Esophagus mucosa (tissue), 1 donor: ENCODE data around the gene TMEM198. TPM values are rescaled to one million over a fixed set of nuclear protein-coding genes. Genes with fewer than 3 reads are reported as not detected.
A peak's percentile ranks its signal among the peaks of the same experiment; 100 is the strongest.

ENCODE experiments used
- ATAC-seq: fragments of 200-7000 bp; cut with Tn5 transposase; one replicate; pipeline ENCODE4 v1.9.1; 2020
- total RNA-seq: library from RNA; stranded (reverse); gene quantifications from one replicate; pipeline ENCODE4 v1.2.4, GENCODE V29; 2023
- donor health status: DM: yes; HTN: yes; CAD: no.

The TMEM198 gene
- total RNA-seq, 1 donor from 2014 or later: 1.2 TPM

DNA sequence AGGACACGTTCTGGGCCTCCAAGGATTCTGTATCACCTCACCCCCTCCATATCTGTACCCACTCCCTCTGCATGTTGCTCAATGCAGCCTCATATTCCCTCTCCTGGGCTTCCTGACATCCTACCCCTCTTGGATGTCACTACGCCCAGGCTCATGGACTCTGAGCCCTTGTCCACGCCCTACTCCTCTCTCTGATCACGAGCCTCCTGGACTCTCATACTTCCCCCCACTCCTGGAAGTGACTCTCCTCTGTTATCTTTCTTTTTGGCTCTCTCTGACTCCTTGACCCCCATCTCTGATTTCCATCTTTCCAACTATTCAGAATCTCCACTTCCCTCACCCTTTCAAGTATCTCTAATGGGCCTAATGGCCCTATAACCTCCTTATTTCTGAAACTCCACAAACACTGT lies 2.1 kb downstream of the TMEM198 start:
- no peak for ATAC-seq

DNA sequence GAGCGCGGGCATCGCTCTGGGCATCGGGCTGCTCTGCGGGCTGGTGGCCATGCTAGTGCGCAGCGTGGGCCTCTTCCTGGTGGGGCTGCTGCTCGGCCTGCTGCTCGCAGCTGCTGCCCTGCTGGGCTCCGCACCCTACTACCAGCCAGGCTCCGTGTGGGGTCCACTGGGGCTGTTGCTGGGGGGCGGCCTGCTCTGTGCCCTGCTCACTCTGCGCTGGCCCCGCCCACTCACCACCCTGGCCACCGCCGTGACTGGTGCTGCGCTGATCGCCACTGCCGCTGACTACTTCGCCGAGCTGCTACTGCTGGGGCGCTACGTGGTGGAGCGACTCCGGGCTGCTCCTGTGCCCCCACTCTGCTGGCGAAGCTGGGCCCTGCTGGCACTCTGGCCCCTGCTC lies 3.8 kb downstream of the TMEM198 start:
- ATAC-seq: no peak

DNA sequence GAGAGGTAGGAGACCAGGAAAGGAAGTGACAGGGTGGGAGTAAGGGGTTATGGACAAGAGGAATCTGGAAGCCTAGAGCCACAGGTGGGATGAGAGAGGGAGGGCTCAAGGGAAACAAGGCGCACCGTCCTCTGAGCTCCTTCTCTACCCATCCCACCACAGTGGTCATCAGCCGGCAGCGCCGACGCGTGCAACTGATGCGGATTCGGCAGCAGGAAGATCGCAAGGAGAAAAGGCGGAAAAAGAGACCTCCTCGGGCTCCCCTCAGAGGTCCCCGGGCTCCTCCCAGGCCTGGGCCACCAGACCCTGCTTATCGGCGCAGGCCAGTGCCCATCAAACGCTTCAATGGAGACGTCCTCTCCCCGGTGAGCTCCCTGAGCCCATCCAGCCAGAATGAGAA lies 5.2 kb downstream of the TMEM198 start:
- no peak for ATAC-seq

DNA sequence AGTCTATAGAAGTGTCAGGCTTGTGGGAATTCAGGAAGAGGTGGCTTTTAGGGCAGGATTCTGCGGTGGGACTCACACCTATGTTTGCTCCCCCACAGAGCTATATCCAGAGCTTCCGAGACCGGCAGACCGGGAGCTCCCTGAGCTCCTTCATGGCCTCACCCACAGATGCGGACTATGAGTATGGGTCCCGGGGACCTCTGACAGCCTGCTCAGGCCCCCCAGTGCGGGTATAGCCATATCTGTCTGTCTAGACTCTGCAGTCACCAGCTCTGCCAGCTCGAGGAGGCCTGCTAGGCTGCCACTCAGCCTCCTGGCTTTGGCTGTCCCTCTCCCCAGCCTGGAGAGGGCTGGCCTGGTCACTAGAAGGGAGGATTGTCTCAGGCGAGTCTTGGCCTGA lies 5.8 kb downstream of the TMEM198 start:
- no peak for ATAC-seq

DNA sequence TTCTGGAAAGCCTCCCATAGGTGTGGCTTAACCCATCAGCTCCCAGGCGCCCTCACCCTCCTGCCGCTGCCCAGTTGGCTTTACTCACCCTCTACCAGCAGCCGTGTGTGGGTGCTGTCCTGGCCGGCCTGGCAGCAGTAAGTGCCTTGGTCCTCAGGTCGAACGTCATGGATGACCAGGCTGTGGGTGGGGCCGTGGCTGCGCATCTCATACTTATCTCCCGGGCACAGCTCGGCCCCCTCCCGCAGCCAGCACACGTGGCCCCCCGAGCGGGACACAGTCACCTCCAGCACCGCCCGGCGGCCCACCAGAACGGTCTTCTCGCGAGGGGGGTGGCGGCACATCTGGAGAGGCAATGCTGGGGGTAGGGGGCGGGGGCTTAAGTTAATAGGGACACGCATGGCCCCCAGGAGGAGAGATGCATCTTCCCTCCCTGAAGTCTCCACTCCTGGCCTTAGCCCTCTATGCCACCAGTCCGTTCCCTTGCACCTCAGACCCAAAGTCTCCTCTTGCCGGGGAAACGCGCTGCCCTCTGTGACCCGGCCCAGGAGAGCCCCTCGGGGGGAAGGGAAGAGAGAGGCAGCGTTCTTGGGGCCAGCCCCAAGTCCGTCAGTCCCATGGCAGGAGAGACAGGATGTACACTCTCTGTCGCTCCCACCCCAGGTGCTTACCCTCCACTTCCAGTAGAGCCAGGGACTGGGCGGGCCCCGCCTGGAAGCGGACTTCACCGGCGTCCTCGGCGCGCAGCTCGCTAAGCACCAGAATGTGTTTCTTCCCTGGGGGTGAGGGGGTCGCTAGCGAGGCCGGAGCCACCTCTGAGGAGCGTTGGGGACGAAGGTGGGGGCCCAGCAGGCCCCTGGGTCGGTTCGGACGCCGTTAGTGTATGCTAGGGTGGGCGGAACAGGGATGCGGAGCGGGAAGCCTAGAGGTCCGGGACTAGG lies 7.9 kb downstream of the TMEM198 start:
- ATAC-seq: peak; percentile 31

DNA sequence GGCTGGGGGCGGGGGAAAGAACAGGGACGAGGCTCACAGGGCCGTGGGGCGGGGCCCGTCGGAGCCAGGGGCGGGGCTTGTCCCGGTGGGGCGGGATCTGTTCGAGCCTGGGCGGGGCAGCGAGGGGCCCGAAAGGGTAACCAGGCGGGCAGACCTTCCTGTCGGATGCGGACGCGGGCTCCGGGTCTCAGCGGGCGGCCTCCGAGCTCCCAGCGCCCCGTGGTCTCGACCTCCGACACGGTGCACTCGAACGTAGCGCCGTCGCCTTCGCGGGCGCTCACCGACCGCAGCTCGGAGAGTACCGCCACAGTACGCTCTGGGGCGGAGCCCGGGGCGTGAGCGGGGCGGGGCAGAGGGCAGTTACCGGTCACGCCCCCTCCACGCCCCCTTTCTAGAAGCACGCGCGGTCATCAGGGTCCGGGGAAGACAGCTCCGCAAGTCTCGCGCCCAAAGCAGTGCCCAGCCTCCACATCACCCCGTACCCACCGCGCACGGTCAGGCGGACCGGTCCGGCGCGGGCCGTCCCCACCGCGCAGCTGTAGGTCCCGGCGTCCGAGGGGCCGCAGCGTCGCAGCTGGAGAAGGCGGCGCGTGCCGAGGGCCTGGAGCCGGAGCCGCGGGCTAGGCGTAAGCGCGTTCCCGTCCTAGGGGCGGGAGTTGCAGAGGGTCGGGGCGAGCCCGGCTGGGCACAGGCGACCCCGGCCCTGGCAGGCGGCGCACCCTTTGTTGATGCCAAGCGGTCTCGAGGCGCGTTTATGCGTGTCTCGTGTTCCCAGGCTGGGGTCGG lies 8.7 kb downstream of the TMEM198 start:
- peak; percentile 85 for ATAC-seq

DNA sequence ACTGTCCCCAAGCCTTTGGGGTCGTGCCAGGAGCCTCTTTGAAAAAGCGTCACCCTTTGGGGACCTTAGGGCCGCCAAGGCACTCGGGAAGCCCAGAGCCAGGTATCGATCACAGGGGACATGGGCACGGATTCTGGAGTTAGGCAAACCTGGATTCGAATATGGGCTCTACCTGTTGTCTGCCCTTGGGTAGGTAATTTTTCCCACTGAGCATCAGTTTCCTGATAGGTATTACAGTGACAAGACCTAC lies 9.3 kb downstream of the TMEM198 start:
- no peak for ATAC-seq

DNA sequence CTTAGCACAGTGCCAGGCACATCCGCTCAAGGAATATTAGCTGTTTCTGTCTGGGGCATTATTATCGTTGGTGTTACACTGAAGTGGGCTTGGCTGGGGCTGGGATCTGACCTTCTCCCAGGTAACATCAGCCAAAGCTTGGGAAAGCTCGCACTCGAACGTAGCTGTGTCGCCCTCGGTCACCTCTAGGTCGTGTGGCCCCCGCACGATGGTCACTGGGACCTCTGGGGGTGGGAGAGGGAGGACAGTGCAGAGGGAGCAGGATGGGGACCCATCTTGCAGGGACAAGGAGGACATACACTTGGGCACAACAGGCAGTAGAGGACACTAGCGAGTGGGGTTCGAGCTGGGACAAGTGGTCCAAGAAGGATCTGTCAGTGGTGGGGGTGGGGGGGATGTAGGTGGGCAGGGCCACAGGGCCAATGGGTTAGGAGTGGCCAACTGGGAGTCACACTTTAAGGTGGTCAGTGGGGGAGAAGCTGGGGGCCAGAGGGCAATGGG lies 9.7 kb downstream of the TMEM198 start:
- ATAC-seq: no peak

DNA sequence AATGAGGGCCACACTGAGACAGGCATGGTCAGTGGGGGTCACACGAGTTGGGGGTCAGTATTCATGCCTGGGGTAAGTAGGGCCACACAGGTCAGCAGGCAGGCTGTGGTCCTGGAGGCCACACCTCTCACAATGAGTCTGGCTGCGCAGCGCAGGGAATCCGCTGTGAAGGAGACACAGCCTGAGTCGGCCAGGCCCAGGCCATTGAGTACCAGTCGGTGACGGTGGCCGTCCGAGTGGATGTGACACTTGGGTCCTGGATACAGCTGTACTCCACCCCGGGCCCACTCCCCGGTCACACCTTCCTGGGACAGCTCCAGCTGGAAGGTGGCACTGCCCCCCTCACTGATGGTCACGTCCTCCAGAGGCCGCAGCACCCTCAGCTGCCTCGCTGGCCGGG lies 10.5 kb downstream of the TMEM198 start:
- ATAC-seq: no peak

DNA sequence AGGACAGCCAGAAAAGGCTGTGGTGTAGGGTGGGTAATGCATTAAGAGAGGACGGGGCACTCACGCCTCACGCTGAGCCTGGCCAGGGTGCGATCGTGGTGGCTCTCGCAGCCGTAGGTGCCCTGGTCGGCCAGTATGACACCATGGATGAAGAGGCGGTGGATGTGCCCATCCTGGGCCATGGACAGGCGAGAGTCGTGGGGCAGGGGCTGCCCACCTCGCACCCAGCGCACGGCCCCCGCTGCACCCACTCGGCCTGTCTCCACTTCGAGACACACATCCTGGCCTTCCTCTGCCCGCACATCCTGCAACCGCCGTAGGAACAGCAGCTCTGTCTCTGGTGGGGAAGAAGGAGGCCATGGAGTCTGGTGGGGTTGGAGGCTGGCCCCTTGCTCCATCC lies 12.1 kb downstream of the TMEM198 start:
- no peak for ATAC-seq

DNA sequence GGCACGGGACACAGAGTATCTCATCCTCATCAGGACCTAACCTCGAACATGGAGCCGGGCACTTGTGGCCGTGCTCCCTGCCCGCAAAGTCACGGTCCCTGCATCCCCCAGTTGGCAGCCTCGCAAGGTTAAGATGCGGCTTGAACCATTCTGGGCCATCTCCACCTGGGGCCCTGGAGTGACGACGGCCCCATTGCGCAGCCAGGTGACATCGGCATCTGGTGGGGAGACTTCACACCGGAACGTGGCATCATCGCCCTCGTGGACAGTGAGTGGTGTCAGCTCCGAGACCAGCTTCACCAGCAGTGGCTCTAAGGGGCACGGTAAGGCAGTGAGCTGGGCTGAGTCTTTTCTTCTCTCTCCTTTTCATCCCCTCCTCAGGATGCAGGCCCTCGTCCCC lies 12.6 kb downstream of the TMEM198 start:
- ATAC-seq: no peak

DNA sequence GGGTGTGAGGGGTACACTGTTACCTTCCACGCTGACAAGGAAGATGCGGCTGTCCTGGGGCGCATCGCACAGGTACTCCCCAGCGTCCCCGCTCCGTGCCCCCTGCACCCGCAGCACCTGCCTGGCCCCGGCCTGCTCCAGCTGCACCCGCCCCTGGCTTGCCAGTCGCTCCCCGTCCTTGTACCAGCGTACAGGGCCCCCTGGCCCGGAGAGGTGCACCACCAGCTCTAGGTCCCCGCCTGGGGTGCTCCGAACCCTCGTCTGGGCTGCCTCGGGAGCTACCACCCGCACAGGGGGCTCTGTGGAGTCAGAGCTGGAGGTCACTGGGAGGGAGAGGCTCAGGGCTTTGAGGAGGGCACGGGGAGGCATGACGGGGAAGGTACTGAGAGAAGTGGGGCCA lies 13.5 kb downstream of the TMEM198 start:
- no peak for ATAC-seq

DNA sequence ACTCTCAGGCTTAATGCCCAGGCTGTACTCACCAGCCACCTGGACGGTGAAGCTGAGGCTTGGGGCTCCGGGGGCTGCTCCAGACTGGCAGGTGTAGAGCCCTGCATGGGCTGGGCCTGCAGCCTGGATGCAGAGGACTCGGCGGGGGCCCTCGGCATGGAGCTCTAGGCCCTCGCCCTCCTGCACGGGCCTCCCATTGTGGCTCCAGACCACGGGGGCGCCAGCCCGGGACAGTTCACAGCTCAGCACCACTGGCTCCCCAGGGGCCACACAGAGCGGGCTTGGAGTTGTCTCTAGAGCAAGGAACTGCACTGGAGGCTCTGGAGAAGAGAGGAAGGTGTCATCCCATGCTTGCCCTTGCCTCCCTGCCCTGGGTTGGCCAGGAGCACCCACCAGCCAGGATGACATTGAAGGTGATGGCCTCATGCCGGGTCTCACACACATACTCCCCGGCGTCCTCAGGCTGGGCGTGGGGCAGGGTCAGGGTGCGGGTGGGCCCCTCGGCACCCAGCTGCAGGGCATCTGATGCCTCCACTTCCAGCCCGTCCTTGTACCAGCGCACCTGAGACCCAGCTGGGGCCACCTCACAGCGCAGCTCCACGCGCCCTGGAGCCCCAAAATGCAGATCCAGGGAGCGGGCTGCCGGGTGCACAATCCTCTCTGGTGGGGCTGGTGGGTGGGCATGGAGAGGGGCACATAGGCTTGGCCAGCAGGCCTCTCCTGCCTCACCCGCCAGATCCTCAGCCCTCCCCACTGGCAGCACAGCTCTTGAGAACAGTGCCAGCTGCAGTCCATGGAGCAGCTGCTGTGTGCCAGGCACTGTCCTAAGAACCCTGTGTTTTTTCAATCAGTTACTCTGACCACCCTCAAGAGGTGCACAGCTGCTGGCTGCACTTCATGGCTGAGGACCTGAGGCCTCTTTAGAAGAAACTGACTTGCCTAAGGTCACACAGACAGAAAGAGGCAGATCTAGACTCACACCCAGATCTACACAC lies 14.3 kb downstream of the TMEM198 start:
- ATAC-seq: no peak

DNA sequence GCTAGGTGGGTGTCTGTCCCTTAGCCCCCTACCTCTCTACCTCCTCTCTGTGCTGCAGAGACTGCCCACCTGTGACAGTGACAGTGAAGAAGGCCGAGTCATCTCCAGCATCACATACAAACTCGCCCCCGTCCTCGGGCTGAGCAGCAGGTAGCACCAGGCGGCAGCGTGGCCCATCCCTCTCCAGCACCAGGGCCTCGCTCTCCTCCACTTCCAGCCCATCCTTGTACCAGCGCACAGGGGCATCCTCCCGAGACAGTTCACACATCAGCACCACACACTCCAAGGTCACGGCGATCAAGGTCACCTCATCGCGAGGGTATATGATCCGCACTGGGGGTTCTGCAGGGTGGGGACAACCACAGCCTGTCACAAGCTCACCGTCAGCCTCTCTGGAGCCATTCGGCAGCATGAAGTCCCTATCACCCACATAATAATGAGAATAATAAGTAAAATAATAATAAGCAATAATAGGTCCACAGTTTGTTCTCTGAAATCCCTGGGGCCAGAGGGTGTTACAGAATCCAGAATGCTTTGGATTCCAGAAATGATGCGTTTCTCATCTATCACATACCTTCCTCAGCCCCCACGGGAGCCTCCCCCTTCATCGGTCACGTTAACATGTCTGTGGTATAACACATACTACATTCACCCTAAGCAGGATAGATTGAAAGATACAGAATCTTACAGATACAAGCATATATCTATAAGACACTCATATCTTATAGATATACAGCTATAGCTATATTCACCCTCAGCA lies 15.5 kb downstream of the TMEM198 start:
- no peak for ATAC-seq

DNA sequence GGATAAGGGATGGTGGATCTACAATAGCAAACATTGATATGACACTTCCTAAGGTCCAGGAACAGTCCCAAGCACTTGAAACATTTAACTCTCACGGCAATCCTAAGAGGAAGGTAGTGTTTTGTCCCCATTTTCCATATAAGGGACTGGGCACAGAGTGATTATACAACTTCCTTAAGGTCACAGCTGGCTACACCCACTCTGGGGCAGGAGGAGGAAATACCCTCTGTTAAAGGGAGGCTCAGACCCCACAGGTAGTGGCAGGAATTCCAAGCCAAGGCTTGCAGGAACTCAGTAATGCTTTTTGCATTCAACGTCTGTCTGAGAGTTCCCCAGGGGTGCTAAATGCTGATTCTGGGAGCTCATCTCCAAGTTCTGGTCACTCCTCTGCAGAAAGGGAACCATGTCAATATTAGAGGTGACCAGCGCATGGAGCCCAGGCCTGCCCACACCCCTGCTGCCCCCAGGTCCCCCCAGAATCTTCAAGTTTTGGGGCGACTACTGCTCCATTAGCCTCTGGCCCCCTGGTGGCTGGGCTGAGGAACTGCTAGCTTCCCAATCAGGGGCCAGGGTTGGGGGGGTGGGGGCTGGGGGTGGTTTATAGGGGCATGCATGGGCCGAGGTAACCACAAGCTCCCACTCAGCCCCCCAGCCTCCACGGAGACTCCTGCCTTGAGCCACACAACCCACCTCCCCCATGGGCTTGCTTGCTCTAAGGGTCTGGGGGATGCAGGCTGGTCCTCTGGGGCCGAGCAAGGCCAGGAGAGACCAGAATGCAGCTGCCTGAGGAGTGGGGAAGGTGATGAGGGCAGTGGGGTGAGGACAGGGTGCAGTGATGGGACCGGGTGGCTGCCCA lies 16.4 kb downstream of the TMEM198 start:
- no peak for ATAC-seq

DNA sequence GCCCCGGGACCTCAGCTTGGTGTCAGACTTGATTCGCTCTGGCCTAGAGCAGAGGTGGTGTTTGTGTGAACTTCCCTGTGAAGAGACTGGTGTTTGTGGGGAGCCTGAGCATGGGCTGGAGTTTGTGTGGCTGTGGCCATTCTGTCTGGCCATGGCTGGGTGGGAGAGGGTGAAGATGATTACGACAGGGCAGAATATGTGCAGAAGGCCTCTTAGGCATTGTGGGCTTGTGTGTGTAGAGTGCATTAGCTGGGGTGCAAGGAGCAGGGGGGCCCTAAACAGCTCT lies 17.0 kb downstream of the TMEM198 start:
- ATAC-seq: no peak

DNA sequence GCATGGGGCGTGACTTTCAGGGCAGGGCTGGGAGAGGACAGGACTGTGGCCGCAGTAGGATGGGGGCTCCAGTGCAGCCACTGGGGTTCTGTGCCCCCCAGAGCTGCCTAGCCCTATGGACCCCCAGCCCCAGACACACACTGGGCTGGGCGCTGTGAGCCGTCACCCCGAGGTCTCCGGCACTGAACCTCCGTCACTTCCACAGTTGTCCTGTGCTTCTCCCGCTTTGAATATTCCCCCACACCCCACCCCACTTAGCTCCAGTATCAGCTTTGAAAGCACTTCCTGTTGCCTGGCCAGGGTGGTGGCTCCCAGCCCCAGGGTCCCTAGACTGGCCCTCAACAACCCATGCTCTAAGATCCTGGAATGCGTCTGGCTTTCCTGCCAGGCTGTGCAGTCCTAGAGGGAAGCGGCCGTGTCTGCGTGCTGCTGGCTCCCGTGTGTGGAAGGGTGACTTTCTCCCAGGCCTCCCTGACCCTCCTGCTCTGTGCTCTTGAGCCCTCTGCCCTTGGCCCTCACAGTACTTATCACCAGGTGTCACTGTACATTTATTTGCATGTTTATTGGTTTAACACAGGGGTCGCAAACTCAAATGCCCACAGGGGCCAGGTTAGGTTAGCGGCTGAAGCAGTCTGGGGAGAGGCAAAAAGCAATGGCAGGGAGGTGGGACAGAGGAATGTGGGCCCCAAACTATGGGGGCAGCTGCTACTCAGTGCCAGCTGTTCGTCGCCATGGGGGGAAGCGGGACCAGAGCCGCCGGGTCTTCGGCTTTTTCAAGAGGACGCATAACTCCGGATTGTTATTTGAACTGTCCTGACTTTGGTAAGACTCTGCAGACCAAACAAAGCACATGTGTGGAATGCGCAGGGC lies 17.6 kb downstream of the TMEM198 start:
- ATAC-seq: no peak

DNA sequence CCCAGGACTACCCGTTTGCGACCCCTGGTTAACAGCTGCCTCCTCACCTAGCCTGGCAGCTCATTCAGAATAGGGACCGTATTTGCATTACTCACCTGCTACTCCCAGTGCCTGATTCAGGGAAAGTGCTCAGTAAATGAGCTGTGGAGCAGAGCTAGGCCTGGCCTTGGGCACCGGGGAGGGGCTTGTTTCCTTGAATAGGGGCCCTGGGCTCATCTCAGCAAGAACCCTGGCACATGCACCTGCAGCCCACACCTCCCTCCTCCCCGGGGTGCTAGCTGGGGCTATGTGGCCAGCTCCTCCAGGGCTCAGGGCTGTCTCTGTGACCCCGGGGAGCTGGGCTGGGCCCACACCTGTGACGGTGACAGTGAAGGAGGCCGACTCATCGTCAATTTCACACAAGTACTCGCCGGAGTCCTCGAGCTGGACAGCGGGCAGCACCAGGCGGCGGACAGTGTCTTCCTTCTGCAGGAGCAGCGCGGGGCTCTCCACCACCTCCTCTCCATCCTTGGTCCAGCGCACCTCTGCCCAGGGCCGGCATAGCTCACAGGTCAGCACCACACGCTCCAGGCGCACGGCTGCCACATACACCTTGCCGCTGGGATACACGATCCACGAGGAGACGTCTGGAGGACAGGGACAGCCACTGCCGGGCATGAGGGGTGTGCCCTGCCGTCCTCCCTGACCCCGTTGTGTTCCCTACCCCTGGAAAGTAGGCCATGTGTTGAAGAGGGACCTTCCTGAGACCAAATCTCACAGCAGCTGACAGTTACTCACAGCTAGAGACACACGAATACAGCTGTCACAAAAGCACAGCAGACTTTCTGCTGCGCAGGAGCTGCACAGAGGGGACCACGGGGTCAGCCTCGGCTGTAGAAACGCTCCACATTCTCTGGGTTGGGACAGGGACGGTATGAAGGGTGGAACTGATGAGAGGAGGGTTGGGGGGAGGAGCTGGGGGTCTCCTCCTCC lies 18.5 kb downstream of the TMEM198 start:
- ATAC-seq: no peak
